Ishikawa (cell line): ENCODE results near the gene KLF13.

Source experiments
- CEBPB ChIP-seq: IDR thresholded peaks from 2 replicates; pipeline ENCODE4 v1.6.1; 2012
- CREB1 ChIP-seq: IDR thresholded peaks from 2 replicates; pipeline ENCODE4 v1.6.1; 2012; ENCODE audit warnings: low read depth
- EGR1 ChIP-seq: IDR thresholded peaks from 2 replicates; pipeline ENCODE4 v1.6.1; 2012
- EP300 ChIP-seq: IDR thresholded peaks from 2 replicates; pipeline ENCODE4 v1.6.1; 2012; ENCODE audit warnings: borderline replicate concordance
- FOXM1 ChIP-seq: IDR thresholded peaks from 2 replicates; pipeline ENCODE4 v1.6.1; 2012; ENCODE audit warnings: low read depth, borderline replicate concordance
- MAX ChIP-seq: IDR thresholded peaks from 2 replicates; pipeline ENCODE4 v1.6.1; 2012
- NFIC ChIP-seq: IDR thresholded peaks from 2 replicates; pipeline ENCODE4 v1.6.1; 2012
- RAD21 ChIP-seq: IDR thresholded peaks from 2 replicates; pipeline ENCODE4 v1.6.1; 2012; ENCODE audit warnings: low read depth
- TAF1 ChIP-seq: IDR thresholded peaks from 2 replicates; pipeline ENCODE4 v1.6.1; 2012; ENCODE audit warnings: low read depth, mild to moderate bottlenecking
- YY1 ChIP-seq: IDR thresholded peaks from 2 replicates; pipeline ENCODE4 v1.6.1; 2012; ENCODE audit warnings: low read depth
- TF ChIP-seq, protein P1 (sequence below): IDR thresholded peaks from 2 replicates; pipeline ENCODE4 v1.6.1; 2012; ENCODE audit warnings: low read depth, mild to moderate bottlenecking
- TF ChIP-seq, protein P2 (sequence below): IDR thresholded peaks from 2 replicates; pipeline ENCODE4 v1.6.1; 2012

GRCh38 chr15:31344266-31344665 lies 17.6 kb downstream of the KLF13 start:
- TF ChIP-seq CEBPB (no peak), FOXM1 (no peak), EP300 (no peak), YY1 (no peak), MAX (no peak), EGR1 (no peak), RAD21 (no peak), CREB1 (no peak), NFIC (no peak), TAF1 (no peak)
- TF ChIP-seq, protein P1, sequence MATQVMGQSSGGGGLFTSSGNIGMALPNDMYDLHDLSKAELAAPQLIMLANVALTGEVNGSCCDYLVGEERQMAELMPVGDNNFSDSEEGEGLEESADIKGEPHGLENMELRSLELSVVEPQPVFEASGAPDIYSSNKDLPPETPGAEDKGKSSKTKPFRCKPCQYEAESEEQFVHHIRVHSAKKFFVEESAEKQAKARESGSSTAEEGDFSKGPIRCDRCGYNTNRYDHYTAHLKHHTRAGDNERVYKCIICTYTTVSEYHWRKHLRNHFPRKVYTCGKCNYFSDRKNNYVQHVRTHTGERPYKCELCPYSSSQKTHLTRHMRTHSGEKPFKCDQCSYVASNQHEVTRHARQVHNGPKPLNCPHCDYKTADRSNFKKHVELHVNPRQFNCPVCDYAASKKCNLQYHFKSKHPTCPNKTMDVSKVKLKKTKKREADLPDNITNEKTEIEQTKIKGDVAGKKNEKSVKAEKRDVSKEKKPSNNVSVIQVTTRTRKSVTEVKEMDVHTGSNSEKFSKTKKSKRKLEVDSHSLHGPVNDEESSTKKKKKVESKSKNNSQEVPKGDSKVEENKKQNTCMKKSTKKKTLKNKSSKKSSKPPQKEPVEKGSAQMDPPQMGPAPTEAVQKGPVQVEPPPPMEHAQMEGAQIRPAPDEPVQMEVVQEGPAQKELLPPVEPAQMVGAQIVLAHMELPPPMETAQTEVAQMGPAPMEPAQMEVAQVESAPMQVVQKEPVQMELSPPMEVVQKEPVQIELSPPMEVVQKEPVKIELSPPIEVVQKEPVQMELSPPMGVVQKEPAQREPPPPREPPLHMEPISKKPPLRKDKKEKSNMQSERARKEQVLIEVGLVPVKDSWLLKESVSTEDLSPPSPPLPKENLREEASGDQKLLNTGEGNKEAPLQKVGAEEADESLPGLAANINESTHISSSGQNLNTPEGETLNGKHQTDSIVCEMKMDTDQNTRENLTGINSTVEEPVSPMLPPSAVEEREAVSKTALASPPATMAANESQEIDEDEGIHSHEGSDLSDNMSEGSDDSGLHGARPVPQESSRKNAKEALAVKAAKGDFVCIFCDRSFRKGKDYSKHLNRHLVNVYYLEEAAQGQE, result no peak
- TF ChIP-seq, protein P2, sequence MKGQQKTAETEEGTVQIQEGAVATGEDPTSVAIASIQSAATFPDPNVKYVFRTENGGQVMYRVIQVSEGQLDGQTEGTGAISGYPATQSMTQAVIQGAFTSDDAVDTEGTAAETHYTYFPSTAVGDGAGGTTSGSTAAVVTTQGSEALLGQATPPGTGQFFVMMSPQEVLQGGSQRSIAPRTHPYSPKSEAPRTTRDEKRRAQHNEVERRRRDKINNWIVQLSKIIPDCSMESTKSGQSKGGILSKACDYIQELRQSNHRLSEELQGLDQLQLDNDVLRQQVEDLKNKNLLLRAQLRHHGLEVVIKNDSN, result no peak
